GM12892 (cell line): ENCODE results near the gene UNKL.

ENCODE experiments used
- POLR2A ChIP-seq: IDR thresholded peaks from 2 replicates; pipeline ENCODE4 v1.6.1; 2011; ENCODE audit warnings: low read depth, low read length, control low read depth
- POLR2AphosphoS5 ChIP-seq: IDR thresholded peaks from 2 replicates; pipeline ENCODE4 v1.6.1; 2011; ENCODE audit warnings: low read depth, low read length, control low read depth
- TAF1 ChIP-seq: IDR thresholded peaks from 2 replicates; pipeline ENCODE4 v1.6.1; 2011; ENCODE audit warnings: low read depth, mild to moderate bottlenecking, control low read depth, low read length, borderline replicate concordance

DNA sequence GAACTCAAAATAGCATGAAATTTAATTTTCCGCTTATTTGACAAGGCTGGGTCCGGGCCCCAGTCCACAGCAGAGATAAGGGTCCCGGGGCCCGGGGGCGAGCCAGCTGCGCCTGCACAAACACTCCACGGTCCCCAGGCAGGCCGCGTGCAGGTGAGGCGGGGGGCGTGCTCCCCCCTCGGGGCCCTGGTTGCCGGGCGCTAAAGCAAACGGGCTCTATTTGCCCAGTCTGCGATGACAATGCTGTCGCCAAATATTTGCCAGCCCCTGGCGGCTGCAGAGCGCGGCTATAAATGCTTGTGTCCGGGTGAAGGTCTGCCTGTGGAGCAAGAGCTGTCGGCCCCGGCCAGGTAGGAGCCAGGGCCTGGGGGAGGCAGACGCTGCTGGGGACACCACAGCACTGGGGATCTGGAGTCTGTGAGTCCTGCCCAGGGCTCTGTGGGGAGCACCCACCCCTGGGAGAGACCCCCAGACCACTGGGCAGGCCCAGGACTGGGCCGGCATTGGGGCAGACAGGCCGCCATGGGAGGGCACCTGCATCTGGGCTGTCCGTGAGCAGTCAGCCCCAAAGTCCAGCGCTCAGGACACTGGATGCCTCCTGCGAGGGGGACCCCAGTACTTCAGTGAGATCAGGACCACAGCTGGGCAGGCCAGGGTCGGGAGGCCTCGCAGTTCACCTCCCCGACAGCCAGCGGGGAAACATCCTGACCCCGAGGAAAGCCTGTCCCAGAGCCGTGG, 16.4 kb upstream of the UNKL start, which contains the start of gene PERCC1:
- TF ChIP-seq TAF1 = no peak
- no peak for TF ChIP-seq POLR2AphosphoS5
- no peak for TF ChIP-seq POLR2A
